ENCODE results near the gene SLC7A6OS. TPM values are rescaled to one million over a fixed set of nuclear protein-coding genes. Genes with fewer than 3 reads are reported as not detected.
A peak's percentile ranks its signal among the peaks of the same experiment; 100 is the strongest.

SLC7A6OS gene
- total RNA-seq, 2 donors from 2014 or later: 22.5 to 26.0 TPM

DNA sequence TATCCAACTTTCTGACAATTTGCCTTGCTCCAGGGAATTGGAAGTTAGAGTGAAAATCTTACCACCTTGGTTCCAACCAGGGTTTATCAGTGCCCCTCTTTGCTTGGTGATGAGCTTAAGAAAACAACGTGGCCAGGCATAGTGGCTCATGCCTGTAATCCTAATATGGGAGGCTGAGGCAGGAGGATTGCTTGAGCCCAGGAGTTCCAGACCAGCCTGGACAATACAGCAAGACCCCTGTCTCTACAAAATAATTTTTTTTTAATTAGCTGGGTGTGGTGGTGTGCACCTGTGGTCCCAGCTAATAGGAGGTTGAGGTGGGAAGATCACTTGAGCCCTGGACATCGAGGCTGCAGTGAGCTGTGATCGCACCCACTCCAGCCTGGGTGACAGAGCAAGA lies 25.1 kb downstream of the SLC7A6OS start:
- H3K4me3 Mint-ChIP-seq: no peak overlapping the region
- no peaks in the 10 kb centered on the region for H3K27me3 ChIP-seq (ENCODE audit: control insufficient read depth, insufficient read depth, low read length, poor library complexity, severe bottlenecking)
- H3K9me3 Mint-ChIP-seq: no peaks in the 10 kb centered on the region
- no peaks in the 10 kb centered on the region for H3K4me1 ChIP-seq (ENCODE audit: control insufficient read depth, insufficient read depth, low read length)
- H3K4me1 Mint-ChIP-seq: peaks cover 32% of the 10 kb centered on the region
- peaks cover 90% of the 10 kb centered on the region for H3K36me3 ChIP-seq (ENCODE audit: control insufficient read depth, insufficient read depth, low read length)
- H3K27ac Mint-ChIP-seq: no peak overlapping the region
- H3K36me3 Mint-ChIP-seq (ENCODE audit: low read depth): peaks cover 37% of the 10 kb centered on the region
- no peaks in the 10 kb centered on the region for H3K27me3 Mint-ChIP-seq (ENCODE audit: insufficient read depth)
- DNase-seq: no peak
- 90 to 96% methylated on average over 2 to 3 of the region's 3 CpGs for WGBS, 2 experiments (ENCODE audit: insufficient coverage in 1 of 2, insufficient read length in 1 of 2)
- no peak overlapping the region for H3K4me3 ChIP-seq (ENCODE audit: low read length)
- no peaks in the 10 kb centered on the region for H3K9me3 ChIP-seq (ENCODE audit: control insufficient read depth, low read length)
- TF ChIP-seq, protein P1, sequence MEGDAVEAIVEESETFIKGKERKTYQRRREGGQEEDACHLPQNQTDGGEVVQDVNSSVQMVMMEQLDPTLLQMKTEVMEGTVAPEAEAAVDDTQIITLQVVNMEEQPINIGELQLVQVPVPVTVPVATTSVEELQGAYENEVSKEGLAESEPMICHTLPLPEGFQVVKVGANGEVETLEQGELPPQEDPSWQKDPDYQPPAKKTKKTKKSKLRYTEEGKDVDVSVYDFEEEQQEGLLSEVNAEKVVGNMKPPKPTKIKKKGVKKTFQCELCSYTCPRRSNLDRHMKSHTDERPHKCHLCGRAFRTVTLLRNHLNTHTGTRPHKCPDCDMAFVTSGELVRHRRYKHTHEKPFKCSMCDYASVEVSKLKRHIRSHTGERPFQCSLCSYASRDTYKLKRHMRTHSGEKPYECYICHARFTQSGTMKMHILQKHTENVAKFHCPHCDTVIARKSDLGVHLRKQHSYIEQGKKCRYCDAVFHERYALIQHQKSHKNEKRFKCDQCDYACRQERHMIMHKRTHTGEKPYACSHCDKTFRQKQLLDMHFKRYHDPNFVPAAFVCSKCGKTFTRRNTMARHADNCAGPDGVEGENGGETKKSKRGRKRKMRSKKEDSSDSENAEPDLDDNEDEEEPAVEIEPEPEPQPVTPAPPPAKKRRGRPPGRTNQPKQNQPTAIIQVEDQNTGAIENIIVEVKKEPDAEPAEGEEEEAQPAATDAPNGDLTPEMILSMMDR (conservative IDR thresholded peaks at IDR 0.05): no peak
- H3K9ac ChIP-seq (ENCODE audit: extremely low read depth, low read length, poor library complexity, severe bottlenecking): no peak overlapping the region
- no peak overlapping the region for H3K27ac ChIP-seq (ENCODE audit: low read depth, low read length)

DNA sequence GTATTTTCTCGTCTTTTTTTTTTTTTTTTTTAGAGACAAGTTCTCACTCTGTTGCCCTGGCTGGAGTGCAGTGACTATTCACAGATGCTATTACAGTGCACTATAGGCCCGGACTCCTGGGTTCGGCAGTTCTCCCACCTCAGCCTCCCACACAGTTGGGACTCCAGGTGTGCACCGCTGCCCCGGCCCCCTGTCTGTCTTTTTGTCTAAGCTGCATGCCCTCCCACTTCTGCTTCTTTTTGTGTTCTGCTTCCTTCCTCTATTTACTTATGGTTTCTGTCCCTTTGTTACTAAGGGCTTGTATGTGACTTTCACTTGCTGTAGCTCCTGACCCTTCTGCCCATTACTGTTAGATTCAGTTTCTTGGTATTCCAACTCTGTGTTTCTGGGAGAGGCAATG lies 25.9 kb downstream of the SLC7A6OS start:
- H3K36me3 ChIP-seq (ENCODE audit: control insufficient read depth, insufficient read depth, low read length): peaks cover 87% of the 10 kb centered on the region
- peaks cover 39% of the 10 kb centered on the region for H3K36me3 Mint-ChIP-seq (ENCODE audit: low read depth)
- no peaks in the 10 kb centered on the region for H3K9me3 ChIP-seq (ENCODE audit: control insufficient read depth, low read length)
- no peak overlapping the region for H3K27ac ChIP-seq (ENCODE audit: low read depth, low read length)
- no peaks in the 10 kb centered on the region for H3K27me3 Mint-ChIP-seq (ENCODE audit: insufficient read depth)
- H3K4me1 Mint-ChIP-seq: peaks cover 25% of the 10 kb centered on the region
- no peaks in the 10 kb centered on the region for H3K4me1 ChIP-seq (ENCODE audit: control insufficient read depth, insufficient read depth, low read length)
- no peak overlapping the region for H3K4me3 ChIP-seq (ENCODE audit: low read length)
- TF ChIP-seq, protein P1 (conservative IDR thresholded peaks at IDR 0.05): no peak
- DNase-seq: no peak
- H3K9me3 Mint-ChIP-seq: no peaks in the 10 kb centered on the region
- H3K4me3 Mint-ChIP-seq: no peak overlapping the region
- H3K27me3 ChIP-seq (ENCODE audit: control insufficient read depth, insufficient read depth, low read length, poor library complexity, severe bottlenecking): no peaks in the 10 kb centered on the region
- no peak overlapping the region for H3K9ac ChIP-seq (ENCODE audit: extremely low read depth, low read length, poor library complexity, severe bottlenecking)
- no peak overlapping the region for H3K27ac Mint-ChIP-seq
- 92 to 98% methylated on average over 4 to 5 of the region's 5 CpGs for WGBS, 2 experiments (ENCODE audit: insufficient coverage in 1 of 2, insufficient read length in 1 of 2)

DNA sequence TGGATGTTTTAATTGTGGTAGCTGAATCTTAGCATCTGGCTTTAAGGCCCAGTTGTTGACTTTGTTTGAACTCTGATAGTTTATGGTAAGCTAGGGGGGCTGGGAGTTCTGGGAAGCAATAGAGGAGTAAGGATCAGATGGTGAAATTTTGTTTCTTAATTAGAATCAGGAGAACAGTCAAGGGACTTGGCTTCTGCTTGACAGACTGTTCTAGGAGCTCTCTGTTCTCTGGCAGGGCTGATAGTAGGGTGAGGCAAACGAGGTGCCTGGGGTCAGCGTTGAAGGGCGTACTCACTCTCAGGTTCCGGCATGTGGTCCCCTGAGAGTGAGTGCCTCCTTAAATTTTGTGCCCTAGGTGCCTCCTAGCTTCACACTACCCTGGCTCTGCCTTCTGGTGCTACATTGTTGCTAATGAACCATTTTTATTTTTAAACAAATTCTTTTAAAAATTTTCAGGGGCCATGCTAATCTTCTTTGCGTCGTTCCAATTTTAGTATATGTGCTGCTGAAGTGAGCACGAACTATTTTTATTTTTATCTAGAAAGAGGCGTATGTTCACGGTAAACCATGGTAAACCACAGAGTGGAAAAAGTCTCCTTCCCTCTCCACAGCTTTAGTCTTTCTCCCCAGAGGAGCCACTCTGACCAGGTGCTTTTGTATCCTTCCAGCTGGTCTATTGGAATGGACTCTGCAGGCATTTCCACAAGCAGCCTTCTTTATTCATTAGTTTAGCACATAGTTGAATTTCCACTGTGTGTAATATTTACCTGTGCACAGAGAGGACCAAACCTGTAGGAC lies 26.7 kb downstream of the SLC7A6OS start:
- no peaks in the 10 kb centered on the region for H3K9me3 Mint-ChIP-seq
- TF ChIP-seq, protein P1 (conservative IDR thresholded peaks at IDR 0.05): no peak

More for the DNA sequence above, 26.7 kb downstream of the SLC7A6OS start:
- H3K27me3 ChIP-seq (ENCODE audit: control insufficient read depth, insufficient read depth, low read length, poor library complexity, severe bottlenecking): no peaks in the 10 kb centered on the region
- WGBS, 2 experiments (ENCODE audit: insufficient coverage in 1 of 2, insufficient read length in 1 of 2): 96% methylated on average over 9 of the region's 9 CpGs
- H3K4me3 ChIP-seq (ENCODE audit: low read length): no peak overlapping the region
- H3K9ac ChIP-seq (ENCODE audit: extremely low read depth, low read length, poor library complexity, severe bottlenecking): no peak overlapping the region
- Mint-ChIP-seq H3K4me3 (no peak overlapping the region), H3K27me3 (ENCODE audit: insufficient read depth) (no peaks in the 10 kb centered on the region), H3K36me3 (ENCODE audit: low read depth) (peaks cover 47% of the 10 kb centered on the region), H3K4me1 (peaks cover 18% of the 10 kb centered on the region), H3K27ac (peak overlapping the region; percentile 33)
- H3K36me3 ChIP-seq (ENCODE audit: control insufficient read depth, insufficient read depth, low read length): peaks cover 86% of the 10 kb centered on the region
- no peaks in the 10 kb centered on the region for H3K4me1 ChIP-seq (ENCODE audit: control insufficient read depth, insufficient read depth, low read length)
- no peak overlapping the region for H3K27ac ChIP-seq (ENCODE audit: low read depth, low read length)
- no peaks in the 10 kb centered on the region for H3K9me3 ChIP-seq (ENCODE audit: control insufficient read depth, low read length)
- DNase-seq: no peak
